Keratinocyte (primary cell): ENCODE data around the gene HTRA1.

ENCODE experiments used
- EZH2 ChIP-seq: IDR thresholded peaks from one replicate; pipeline ENCODE4 v1.6.1; 2012; ENCODE audit warnings: inconsistent platforms, mild to moderate bottlenecking, low read length, moderate library complexity
- TF ChIP-seq, protein P1 (sequence below), 3 experiments: IDR thresholded peaks in 1 of 3; conservative IDR thresholded peaks in 1 of 3; optimal IDR thresholded peaks in 1 of 3; 2 replicates in 2 of 3; 3 replicates in 1 of 3; pipeline versions ENCODE3 to v1.5.1; 2011; ENCODE audit warnings: low read length in 3 of 3, mild to moderate bottlenecking in 3 of 3, moderate library complexity in 2 of 3, control low read depth in 1 of 3, inconsistent platforms in 1 of 3; ENCODE audit not compliant: insufficient read depth in 2 of 3; ENCODE audit errors: extremely low read depth in 1 of 3

DNA sequence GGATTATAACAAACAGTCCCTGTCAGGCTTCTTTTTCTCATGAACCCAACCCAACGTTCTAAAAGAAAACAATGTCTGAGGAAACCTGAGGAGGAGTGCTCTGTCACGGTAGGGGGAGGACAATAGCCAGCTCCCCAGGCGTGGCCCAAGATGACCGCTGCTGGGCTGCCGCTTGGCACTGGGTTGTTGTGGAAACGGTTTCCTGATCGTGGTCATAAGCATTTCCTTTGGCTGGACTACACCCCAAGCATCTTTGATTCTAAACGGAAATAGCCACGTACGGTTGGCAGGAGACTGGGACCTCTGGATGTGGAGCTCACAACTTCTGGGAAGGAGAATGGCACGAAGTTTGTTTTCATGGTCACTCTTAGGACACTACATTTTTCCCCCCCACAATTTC, 68.8 kb downstream of the HTRA1 start:
- TF ChIP-seq, protein P1, sequence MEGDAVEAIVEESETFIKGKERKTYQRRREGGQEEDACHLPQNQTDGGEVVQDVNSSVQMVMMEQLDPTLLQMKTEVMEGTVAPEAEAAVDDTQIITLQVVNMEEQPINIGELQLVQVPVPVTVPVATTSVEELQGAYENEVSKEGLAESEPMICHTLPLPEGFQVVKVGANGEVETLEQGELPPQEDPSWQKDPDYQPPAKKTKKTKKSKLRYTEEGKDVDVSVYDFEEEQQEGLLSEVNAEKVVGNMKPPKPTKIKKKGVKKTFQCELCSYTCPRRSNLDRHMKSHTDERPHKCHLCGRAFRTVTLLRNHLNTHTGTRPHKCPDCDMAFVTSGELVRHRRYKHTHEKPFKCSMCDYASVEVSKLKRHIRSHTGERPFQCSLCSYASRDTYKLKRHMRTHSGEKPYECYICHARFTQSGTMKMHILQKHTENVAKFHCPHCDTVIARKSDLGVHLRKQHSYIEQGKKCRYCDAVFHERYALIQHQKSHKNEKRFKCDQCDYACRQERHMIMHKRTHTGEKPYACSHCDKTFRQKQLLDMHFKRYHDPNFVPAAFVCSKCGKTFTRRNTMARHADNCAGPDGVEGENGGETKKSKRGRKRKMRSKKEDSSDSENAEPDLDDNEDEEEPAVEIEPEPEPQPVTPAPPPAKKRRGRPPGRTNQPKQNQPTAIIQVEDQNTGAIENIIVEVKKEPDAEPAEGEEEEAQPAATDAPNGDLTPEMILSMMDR (optimal IDR thresholded peaks at IDR 0.05 in 1 of 3, IDR thresholded peaks at IDR 0.05 in 1 of 3, conservative IDR thresholded peaks at IDR 0.05 in 1 of 3; ENCODE audit: extremely low read depth in 1 of 3, insufficient read depth in 2 of 3, low read length in 3 of 3), result no peak
- no peak for TF ChIP-seq EZH2
